ENCODE results near the gene SAA1. TPM values are rescaled to one million over a fixed set of nuclear protein-coding genes. Genes with fewer than 3 reads are reported as not detected.

Gene SAA1
- total RNA-seq, 1 donor from 2014 or later, result 13.3 TPM

DNA sequence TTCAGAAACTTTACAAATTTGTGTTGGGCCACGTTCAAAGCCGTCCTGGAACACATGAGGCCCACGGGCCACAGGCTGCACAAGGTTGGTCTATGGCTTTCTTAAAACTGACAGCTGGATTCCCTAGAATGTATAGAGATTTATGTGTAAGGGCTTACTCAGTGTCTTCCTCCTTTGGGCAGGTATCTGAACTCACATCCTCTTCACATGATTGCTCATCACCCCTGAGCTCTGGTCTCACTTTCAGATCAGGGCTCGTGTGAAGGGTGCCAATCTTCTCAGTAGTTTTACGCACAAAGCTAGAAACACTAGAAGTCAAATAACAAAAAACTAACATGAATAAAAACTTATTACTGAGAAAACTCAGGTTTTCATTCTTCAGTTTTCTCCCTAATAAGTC lies 28.8 kb downstream of the SAA1 start:
- ATAC-seq (no peak), DNase-seq (no peak)
- Histone ChIP-seq H3K4me1 (no peaks in the 10 kb centered on the region), H3K4me3 (no peak overlapping the region), H3K27ac (no peak overlapping the region), H3K9me3 (no peaks in the 10 kb centered on the region), H3K36me3 (peaks cover 91% of the 10 kb centered on the region), H3K27me3 (no peaks in the 10 kb centered on the region)
- TF ChIP-seq CTCF (IDR thresholded peaks at IDR 0.05), result no peak
- intact Hi-C loops (cut with DNase I), result no loop called here

- Histone ChIP-seq H3K4me1 (no peaks in the 10 kb centered on the region), H3K27me3 (no peaks in the 10 kb centered on the region), H3K9me3 (no peaks in the 10 kb centered on the region), H3K4me3 (no peak overlapping the region), H3K36me3 (peaks cover 91% of the 10 kb centered on the region), H3K27ac (no peak overlapping the region)
- no peak for TF ChIP-seq CTCF (IDR thresholded peaks at IDR 0.05)
- no peak for ATAC-seq
- DNase-seq, result no peak
- intact Hi-C loops (cut with DNase I), result no loop called here
Observed at GRCh38 chr11:18295316-18295715, 29.3 kb downstream of the SAA1 start.

DNA sequence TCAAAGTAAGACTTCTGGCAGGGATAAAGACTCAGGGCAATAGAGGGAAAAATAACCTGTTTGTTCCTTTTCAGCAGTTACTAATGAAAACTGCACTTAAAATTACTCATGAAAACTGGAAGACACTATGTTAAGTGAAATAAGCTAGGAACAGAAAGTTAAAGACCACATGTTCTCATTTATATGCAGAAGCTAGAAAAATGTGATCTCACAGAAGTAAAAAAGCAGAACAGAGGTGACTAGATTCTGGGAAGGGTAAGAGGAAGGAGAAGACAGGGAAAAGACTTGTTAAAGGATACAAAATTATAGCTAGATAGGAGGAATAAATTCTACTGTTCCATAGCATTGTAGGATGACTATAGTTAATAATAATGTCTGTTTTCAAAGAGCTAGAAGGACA lies 33.7 kb downstream of the SAA1 start:
- no peaks in the 10 kb centered on the region for H3K4me1 ChIP-seq
- no peaks in the 10 kb centered on the region for H3K27me3 ChIP-seq
- intact Hi-C loops (cut with DNase I), result no loop called here
- peaks cover 89% of the 10 kb centered on the region for H3K36me3 ChIP-seq
- DNase-seq, result no peak
- no peak overlapping the region for H3K4me3 ChIP-seq
- peak; percentile 50 for ATAC-seq
- H3K9me3 ChIP-seq, result no peaks in the 10 kb centered on the region
- TF ChIP-seq CTCF (IDR thresholded peaks at IDR 0.05), result no peak
- H3K27ac ChIP-seq, result no peak overlapping the region

DNA sequence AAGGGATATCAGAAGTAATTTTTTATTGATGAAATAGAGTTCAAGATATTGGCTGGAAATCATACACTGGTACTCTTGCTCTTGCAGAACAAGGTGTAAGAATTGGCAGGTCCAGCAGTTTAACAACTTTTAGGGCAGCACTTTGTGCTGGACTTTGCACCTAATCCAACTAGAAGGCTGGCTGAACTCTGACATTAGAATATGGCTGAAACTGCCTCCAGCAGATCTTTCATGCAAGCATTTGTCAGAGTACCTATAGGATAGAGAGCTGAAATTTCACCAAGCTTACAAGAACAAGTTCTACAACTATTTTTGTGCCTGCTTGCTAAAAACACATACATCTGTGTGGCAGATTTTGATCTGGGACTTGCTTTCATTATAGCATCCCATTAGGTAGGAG lies 38.7 kb downstream of the SAA1 start:
- H3K9me3 ChIP-seq, result no peaks in the 10 kb centered on the region
- no peaks in the 10 kb centered on the region for H3K4me1 ChIP-seq
- TF ChIP-seq CTCF (IDR thresholded peaks at IDR 0.05), result no peak
- H3K27ac ChIP-seq, result no peak overlapping the region
- H3K4me3 ChIP-seq, result no peak overlapping the region
- intact Hi-C loops (cut with DNase I), result no loop called here
- no peak for DNase-seq
- peaks cover 97% of the 10 kb centered on the region for H3K36me3 ChIP-seq
- no peaks in the 10 kb centered on the region for H3K27me3 ChIP-seq
- no peak for ATAC-seq

DNA sequence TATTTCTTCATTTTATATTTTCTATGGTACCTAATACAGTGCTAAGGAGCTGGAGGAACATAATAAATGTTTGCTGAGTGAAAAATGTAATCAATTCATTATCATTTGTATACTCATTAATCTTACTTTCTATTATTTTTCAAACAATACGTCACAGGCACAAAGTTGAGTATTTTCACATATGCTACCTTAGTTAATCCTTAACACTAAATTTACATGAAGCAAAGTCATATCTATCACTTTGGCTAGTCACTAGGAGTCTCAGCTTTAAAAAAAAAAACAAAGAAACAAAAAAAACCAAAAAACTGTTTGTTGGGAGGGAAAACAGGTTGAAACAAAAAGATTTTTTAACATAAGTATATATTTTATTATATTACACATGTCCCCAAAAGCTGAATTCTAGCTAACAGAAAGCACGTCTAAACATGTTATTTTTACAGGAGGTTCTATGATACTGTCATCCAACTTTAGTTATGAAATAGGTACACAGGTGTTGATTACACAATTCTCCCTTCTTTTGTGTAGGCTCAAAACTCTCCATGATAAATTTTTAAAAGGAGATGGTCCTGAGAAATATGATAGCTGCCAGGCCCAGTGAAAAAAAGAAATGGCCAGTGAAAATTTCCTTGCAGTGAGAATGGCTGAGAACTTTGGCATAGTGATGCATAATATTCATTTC lies 41.5 kb downstream of the SAA1 start:
- DNase-seq (no peak), ATAC-seq (no peak)
- no peak for TF ChIP-seq CTCF (IDR thresholded peaks at IDR 0.05)
- no peaks in the 10 kb centered on the region for H3K27me3 ChIP-seq
- intact Hi-C loops (cut with DNase I), result no loop called here
- H3K36me3 ChIP-seq, result peaks cover 86% of the 10 kb centered on the region
- no peak overlapping the region for H3K27ac ChIP-seq
- H3K9me3 ChIP-seq, result no peaks in the 10 kb centered on the region
- H3K4me3 ChIP-seq, result no peak overlapping the region
- peaks cover 9% of the 10 kb centered on the region for H3K4me1 ChIP-seq

- no peak for ATAC-seq
- Histone ChIP-seq H3K27me3 (no peaks in the 10 kb centered on the region), H3K27ac (no peak overlapping the region), H3K4me1 (peaks cover 15% of the 10 kb centered on the region), H3K4me3 (no peak overlapping the region), H3K36me3 (peaks cover 79% of the 10 kb centered on the region), H3K9me3 (no peaks in the 10 kb centered on the region)
- TF ChIP-seq CTCF (IDR thresholded peaks at IDR 0.05), result no peak
- DNase-seq, result no peak
- intact Hi-C loops (cut with DNase I), result no loop called here
Observed at GRCh38 chr11:18308242-18308641, 42.2 kb downstream of the SAA1 start.
